Inferior parietal cortex (tissue), 1 donor: ENCODE measurements around the gene RBM18.

Experiments used
- DNase-seq: peaks from one replicate; pipeline ENCODE4 v3.0.0-alpha.2; 2016; ENCODE audit errors: extremely low spot score

Gene RBM18

DNA sequence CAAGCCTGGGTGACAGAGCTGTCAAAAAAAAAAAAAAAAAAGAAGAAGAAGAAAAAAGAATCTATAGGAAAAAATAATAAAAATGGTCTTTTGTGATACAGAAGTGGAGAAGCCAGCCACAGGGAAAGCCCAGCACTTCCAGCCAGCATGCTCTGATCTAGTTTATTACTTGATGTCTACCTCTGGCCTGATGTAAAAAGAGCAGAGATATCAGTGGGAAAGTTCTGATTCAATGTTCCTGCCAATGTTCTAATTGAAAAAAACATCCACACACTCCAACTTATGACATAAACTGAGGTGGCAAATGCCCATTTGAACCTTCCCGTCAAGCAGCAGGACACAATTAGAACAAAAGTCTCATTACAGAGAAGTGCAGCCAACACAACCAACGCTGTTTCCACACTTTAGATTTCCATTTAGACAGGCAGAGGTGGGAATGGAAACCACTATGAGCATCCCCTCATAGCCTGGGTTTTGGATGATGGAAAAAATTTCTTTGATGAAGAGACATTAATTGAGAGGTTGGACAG lies 5.7 kb downstream of the RBM18 start:
- DNase-seq: no peak

GRCh38 chr9:122256206-122256605 lies 8.4 kb downstream of the RBM18 start:
- DNase-seq: no peak

DNA sequence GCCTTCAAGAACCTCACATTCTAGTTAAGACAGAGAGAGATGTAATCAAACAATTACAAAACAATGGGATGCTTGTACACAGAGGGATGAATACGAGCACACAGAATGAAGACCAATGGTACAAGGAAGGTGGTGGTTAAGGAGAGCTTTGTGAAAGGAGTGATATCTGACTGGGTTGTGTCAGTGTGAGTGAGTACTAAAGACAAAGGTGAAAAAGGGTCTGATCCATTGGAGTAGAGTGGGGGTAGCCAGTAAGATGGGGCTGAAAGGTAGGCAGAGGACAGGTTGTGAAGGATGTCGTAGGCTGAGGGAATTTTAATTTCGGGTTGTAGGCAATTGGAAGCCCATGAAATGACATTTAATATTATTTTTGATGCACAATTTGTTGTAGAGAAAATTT lies 9.9 kb downstream of the RBM18 start:
- no peak for DNase-seq

- no peak for DNase-seq
Observed at GRCh38 chr9:122252796-122253195, 11.8 kb downstream of the RBM18 start.

DNA sequence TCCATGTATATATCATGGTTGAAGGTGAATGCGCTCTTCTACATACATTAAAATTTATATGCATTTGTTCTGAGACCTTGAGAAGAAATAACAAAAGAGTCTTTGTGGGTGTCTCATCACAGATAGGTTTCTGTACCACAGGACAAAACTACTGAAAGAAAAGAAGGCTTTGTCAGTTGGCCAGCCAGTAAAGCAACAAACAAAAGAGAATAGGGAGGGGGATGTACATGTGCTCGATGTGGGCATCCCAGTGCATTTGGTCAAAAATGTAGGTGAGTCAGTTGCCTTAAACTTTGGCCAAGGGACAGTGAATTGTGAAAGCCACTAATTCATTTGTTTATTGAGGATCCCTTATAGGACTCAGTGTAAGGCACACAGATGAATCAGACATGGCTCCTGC lies 13.3 kb downstream of the RBM18 start:
- no peak for DNase-seq

DNA sequence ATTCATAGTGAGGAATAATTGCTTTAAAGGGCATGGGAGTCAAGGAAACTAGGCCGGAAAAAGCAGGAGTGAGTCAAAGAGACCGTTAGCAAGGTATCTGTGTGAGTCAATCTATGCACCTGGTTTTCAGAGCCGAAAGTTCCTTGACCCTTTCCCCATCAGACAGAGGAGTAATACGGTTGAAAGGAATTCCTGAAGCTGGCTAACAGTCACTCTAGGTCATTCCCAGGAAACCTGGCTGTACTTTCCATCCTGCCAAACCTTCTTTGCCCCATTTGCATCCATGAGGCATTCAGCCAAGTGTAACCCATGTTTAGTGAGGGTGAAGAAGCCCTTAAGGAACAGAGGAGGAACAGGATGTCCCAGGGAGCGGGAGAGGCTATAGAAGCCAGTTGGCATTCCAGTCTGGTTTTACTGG lies 16.2 kb downstream of the RBM18 start:
- no peak for DNase-seq

GRCh38 chr9:122246666-122247065 lies 18.0 kb downstream of the RBM18 start:
- no peak for DNase-seq

DNA sequence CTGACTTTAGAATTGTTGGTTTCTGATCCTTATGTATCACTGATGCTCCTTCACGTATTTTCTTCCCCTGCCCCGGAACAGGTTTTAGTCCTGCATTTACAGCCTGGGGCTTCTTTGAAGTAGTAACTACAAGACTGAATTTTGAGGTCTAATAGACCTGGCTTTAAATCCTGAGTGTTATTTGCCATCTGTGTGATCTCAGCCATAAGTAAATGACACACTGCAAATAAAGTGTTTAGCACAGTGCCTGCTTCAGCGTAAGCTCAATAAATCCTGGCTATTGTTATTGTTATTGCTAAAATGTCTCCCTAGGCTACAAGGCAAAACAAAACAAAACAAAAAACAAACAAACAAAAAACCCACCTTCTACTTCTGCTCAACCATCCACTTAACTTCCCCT lies 20.3 kb downstream of the RBM18 start:
- no peak for DNase-seq

GRCh38 chr9:122239722-122240121 lies 24.9 kb downstream of the RBM18 start:
- no peak for DNase-seq

DNA sequence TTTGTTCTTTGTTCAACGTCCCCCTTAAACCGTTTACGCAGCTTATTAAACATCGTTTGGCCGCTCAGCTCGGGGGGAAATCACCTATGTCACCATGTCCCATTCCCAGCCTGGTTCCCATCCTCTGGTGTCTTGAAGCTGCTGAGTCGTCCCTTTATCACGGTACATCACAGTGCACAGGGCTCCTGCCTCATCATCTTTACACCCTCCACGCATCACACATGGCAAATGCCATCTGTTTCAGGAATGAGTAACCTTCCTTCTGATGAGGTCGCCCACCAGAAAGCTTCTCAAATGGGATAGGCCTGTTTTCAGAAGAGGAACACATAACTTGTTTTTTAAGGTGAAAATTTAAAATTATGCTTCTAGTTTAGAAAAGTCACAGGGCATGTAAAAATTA lies 28.0 kb downstream of the RBM18 start:
- peak; percentile 30 for DNase-seq

DNA sequence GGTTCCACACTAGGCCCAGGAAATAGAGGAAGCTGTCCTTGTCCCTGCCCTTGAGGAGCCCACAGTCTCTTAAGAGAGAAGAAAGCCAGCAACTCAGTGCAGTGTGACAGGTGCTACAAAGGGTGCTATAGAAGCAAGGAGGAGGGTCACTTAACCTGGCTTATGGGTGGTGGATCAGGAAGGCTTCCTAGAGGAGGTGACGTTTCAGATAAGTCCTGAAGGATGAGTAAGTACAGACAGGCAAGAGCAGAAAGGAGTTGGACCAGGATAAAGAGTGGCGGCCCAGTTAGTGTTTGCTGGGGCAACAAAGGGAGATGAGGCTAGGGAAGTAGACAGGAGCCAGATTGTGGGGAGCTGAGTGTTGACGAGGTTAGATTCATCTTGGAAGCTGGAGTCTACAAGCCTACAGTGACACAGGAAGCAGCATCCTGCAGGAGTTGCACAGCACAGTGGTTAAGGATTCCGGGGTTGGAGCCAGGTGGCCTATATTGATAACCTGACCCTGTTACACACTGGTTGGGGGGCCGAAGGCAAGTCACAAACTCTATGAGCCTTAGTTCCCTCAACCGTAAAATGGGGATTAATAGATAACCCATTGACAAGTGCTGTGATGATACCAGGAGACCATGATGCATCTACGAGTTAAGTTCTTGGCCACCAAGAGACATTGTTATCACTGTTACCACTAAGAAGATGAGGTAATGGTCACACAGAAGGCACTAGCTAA lies 30.5 kb downstream of the RBM18 start:
- DNase-seq: no peak

DNA sequence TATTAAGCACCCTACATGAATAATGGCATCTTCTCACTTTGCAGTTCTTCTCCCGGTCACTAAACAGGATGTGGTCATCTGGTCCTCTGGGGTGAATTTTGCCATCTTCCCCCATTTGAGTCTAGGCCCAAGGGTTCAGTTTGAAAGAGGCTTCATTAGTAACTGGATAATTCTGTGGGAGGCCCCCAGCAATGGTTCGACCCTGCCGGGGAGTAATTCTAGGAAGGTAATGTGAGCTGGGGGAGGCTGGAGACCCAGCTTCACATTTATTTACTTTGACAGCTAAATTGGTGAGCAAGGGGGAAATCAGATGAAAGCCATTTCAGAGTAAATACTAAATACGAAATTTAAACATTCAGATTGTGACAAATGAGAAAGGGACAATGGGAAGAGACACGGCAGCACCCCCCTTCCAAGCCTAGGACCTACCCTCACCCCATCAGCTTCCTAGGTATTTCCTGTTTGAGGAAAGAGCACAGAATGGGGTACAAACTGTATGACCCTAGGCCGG lies 31.8 kb downstream of the RBM18 start:
- no peak for DNase-seq

- DNase-seq: no peak
Observed at GRCh38 chr9:122229485-122229837, 35.2 kb downstream of the RBM18 start.

- DNase-seq: no peak
Observed at GRCh38 chr9:122228568-122229484, 35.8 kb downstream of the RBM18 start, which contains the start of gene LHX6. LHX6 (minus strand) TSS chr9:122228957; CDS start chr9:122228740, 217 bp downstream.

GRCh38 chr9:122228191-122228567 lies 36.5 kb downstream of the RBM18 start:
- no peak for DNase-seq

GRCh38 chr9:122227575-122227900 lies 37.1 kb downstream of the RBM18 start:
- no peak for DNase-seq

DNA sequence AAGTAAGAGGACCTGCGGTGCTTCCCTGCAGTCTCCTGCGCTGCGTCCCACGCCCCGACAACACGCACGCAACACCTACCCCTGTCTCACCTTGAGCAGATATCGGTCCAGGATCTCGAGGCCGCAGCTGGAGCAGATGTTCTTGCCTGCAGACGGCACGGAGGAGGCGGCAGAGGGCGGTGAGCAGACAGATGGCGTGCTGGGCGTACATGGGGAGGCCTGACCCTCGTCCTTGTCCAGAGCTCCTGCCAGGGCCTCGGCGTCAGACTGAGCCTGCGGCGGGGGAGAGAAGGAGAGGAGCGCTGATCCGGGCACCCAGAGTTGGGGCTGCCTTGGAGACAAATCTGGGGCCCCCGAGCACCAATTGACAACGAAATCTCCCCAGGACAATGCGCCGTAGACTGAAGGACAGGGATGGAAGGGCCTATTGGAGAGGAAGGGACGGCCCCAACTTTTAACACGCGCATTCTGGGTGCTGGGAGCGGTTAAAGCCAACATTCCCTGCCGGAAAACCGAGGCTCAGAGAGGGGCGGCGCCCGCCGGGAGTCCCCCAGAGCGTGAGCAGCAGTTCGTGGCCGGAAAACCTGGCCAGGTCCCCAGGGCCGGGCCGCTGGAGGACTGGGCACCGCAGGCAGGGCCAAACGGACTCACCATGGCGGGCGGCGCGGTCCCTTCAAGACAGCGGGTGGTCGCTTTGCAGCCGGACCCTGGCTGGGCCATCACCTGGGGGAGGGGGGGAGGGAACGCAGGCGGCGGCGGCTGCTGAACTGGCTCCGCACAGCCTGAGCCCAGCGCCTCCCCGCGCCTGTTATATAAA lies 37.7 kb downstream of the RBM18 start:
- DNase-seq: no peak

- no peak for DNase-seq
Observed at GRCh38 chr9:122226142-122226757, 38.4 kb downstream of the RBM18 start.

DNA sequence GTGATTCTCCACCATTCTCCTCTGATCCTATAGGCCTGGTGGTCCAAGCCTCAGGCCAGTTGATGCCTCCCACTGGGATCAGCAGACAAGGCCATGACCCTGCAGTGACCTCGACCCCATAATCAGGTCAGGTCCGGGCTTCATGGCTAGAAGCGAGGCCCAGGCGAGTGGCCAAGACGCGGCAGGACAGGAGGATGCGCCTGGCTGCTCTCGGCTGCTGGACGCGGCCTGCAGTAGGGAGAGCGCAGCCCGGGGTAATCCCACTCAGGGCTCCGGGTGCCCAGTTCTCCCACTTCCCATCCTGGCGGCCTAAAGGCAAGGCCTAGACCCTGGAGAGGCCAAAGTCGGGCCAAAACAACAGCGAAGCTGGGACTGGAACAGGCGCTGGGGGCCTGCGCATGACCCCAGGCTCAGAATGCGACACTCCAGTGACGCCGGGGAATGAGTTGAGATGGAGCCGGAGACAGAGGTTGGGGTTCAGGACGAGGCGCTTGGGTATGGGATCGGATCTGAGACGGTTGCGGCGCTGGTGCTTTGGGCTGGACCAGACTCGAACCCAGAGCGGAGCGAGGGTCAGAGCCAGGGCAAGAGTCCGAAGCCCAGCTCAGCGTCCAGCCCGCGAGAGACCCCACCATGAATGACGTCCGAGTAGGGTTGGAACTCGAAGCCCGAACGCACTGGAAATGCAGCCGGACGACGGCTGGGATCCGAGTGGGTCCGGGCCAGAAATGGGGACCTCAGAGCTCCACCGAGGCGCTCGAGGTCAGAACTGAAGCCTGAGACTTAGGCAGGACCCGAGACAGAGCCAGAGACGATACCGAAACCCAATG lies 39.1 kb downstream of the RBM18 start:
- no peak for DNase-seq

- no peak for DNase-seq
Observed at GRCh38 chr9:122223435-122223834, 41.2 kb downstream of the RBM18 start.

DNA sequence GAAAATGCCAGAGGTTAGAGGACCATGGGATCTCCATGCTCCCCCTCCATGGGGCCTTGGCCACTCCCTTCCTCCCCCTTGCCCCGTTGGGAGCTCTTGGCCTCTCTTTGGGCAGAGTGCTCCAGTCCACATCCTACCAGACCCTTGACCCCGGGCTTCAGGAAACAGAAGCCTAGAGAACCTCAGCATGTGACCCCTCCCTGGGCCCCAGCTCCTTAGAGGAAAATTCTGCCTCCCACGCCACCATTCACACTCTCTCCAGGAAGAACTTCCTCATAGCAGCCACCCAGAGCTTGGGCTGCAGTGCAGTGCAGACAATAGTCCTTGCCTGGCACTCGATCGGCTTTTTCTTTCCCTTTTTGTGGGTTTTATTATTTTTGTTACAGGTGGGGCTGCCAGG lies 41.8 kb downstream of the RBM18 start:
- no peak for DNase-seq
